ENCODE measurements around the gene SELENOK.

GRCh38 chr3:53845881-53846133, 45.9 kb downstream of the SELENOK start:
- no peak for TF ChIP-seq CTCF (IDR thresholded peaks at IDR 0.05)
- TF ChIP-seq EZH2 (IDR thresholded peaks at IDR 0.05; ENCODE audit: borderline replicate concordance, insufficient read depth, low read depth, low read length, poor library complexity, severe bottlenecking), result no peak
